GM18499 (cell line): ENCODE data around the gene MAPK8.

Experiments used
- ATAC-seq: cut with Tn5 transposase; IDR thresholded peaks from one replicate; pipeline ENCODE4 v1.9.1; 2021; ENCODE audit warnings: moderate number of reproducible peaks; ENCODE audit not compliant: insufficient read depth, unreplicated experiment

MAPK8 gene

GRCh38 chr10:48487244-48487643 lies 180.8 kb downstream of the MAPK8 start:
- ATAC-seq: no peak
